HG03565 (cell line): ENCODE results near the gene TF.

Experiments used
- ATAC-seq: cut with Tn5 transposase; IDR thresholded peaks from one replicate; pipeline ENCODE4 v1.9.1; 2021; ENCODE audit warnings: mild to moderate bottlenecking, moderate library complexity; ENCODE audit not compliant: unreplicated experiment

The TF gene

GRCh38 chr3:133805384-133805701 lies 59.1 kb downstream of the TF start:
- ATAC-seq, result no peak

- peak; percentile 98 for ATAC-seq
Observed at GRCh38 chr3:133805702-133806475, 59.7 kb downstream of the TF start, which contains the start of gene SRPRB. SRPRB (plus strand) TSS chr3:133805815; CDS start chr3:133805849, 34 bp downstream.

GRCh38 chr3:133812872-133813271 lies 66.7 kb downstream of the TF start:
- ATAC-seq, result no peak

- ATAC-seq, result no peak
Observed at GRCh38 chr3:133815386-133815785, 69.2 kb downstream of the TF start.

- no peak for ATAC-seq
Observed at GRCh38 chr3:133820129-133820528, 73.9 kb downstream of the TF start.

- ATAC-seq, result no peak
Observed at GRCh38 chr3:133820889-133821675, 74.9 kb downstream of the TF start.

GRCh38 chr3:133821767-133822638 lies 75.8 kb downstream of the TF start:
- no peak for ATAC-seq

GRCh38 chr3:133824961-133825485 lies 78.8 kb downstream of the TF start:
- ATAC-seq, result no peak

- no peak for ATAC-seq
Observed at GRCh38 chr3:133825969-133826727, 80.0 kb downstream of the TF start.

- no peak for ATAC-seq
Observed at GRCh38 chr3:133827136-133827535, 80.9 kb downstream of the TF start.

GRCh38 chr3:133827684-133828083 lies 81.5 kb downstream of the TF start:
- no peak for ATAC-seq

GRCh38 chr3:133828576-133829309 lies 82.5 kb downstream of the TF start:
- no peak for ATAC-seq

GRCh38 chr3:133829310-133829707 lies 83.1 kb downstream of the TF start:
- no peak for ATAC-seq

- no peak for ATAC-seq
Observed at GRCh38 chr3:133830071-133830470, 83.9 kb downstream of the TF start.

- no peak for ATAC-seq
Observed at GRCh38 chr3:133831966-133832801, 86.0 kb downstream of the TF start.

GRCh38 chr3:133832802-133833144 lies 86.6 kb downstream of the TF start:
- no peak for ATAC-seq

- no peak for ATAC-seq
Observed at GRCh38 chr3:133833267-133833666, 87.1 kb downstream of the TF start.

- ATAC-seq, result no peak
Observed at GRCh38 chr3:133833880-133834620, 87.9 kb downstream of the TF start.
